ENCODE data around the gene CXCL12.

The CXCL12 gene

DNA sequence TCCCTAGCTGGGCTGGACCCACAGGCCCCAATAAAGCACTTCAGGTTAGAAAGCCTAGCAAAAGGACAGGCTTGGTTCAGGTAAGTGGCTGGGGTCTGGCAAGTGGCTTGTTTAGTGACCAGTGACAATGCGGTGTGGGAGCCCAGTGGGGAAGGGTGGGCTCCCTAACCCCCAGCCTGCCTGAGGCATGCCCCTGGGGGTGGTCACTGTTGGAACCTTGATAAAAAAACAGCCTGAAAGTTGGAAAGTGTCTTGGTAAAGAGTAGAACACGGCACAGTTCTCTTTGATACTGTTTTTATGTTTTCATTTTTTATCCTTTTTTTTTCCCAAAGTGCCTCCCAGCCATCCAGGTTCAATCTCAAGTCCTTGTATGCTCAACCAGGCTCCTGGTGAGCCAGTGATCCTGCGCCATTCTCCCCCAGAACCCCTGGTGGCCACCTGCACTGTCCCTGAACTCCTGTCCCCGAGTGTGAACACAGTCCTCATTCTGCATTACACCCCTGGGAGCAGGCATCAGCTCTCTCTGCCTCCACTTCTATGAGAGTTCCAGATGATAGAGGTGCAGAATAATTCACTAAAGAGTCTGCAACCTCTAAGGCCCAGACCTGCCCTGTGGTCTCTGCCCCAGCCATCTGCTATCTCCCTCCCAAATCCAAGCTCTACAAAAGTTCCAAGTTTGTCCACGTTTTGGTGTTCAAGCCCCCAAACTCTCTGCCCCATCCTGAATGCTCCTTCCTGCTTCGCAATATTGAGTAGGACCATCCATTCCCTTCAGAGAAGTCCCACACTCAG is 15.0 kb upstream of the CXCL12 start:
- Histone ChIP-seq H3K36me3 (no peaks in the 10 kb centered on the region), H3K4me1 (no peaks in the 10 kb centered on the region), H3K27ac (no peak overlapping the region), H3K4me3 (no peak overlapping the region), H3K27me3 (no peaks in the 10 kb centered on the region), H3K9me3 (no peaks in the 10 kb centered on the region)
- TF ChIP-seq, protein P1, sequence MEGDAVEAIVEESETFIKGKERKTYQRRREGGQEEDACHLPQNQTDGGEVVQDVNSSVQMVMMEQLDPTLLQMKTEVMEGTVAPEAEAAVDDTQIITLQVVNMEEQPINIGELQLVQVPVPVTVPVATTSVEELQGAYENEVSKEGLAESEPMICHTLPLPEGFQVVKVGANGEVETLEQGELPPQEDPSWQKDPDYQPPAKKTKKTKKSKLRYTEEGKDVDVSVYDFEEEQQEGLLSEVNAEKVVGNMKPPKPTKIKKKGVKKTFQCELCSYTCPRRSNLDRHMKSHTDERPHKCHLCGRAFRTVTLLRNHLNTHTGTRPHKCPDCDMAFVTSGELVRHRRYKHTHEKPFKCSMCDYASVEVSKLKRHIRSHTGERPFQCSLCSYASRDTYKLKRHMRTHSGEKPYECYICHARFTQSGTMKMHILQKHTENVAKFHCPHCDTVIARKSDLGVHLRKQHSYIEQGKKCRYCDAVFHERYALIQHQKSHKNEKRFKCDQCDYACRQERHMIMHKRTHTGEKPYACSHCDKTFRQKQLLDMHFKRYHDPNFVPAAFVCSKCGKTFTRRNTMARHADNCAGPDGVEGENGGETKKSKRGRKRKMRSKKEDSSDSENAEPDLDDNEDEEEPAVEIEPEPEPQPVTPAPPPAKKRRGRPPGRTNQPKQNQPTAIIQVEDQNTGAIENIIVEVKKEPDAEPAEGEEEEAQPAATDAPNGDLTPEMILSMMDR (IDR thresholded peaks at IDR 0.05), result no peak
- no peak for DNase-seq
- intact Hi-C loops (cut with DNase I; ENCODE audit: low total_unique reads), result no loop called here

DNA sequence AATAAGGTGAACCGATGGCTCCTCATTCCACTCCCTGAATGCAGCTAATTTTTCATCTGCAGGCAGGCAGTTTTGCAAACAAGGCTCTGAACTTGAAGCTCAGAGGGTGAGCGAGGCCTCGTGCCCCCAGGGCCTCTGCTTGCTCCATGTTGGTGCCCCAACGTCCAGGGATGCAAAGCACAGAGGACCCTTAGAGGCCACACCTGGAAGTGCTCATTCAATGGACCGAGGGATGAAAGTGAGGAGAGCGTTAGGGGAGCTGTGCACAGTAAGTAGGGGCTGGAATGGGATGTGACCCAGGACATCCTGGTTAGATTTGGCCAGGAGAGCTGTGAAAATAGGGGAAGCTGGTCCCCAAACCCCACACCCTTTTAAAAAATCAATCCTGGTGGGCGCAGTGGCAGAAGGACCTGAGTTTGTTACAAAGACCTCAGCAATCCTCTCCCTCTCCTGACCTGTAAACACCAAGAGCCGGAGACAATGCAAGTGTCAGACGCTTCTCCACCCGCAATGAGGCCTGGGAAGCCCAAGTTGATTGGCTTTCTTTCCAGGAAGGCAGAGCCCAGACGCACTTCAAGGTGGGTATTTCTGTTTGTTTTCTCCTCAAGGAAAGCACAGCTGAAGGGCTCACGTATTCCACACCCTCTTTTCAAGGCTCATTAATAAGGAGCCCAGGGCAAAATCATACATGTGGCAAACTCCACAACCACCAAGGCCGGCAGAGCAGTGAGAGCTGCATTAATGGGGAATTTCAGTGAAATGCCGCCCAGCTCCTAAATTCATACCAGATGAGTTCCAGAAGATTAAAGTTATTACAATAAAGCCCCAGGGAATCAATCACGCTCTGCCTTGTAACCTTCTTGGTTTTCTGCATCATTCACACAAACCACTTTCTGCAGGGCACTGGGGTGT is 14.1 kb upstream of the CXCL12 start:
- Histone ChIP-seq H3K4me1 (no peaks in the 10 kb centered on the region), H3K4me3 (no peak overlapping the region)

DNA sequence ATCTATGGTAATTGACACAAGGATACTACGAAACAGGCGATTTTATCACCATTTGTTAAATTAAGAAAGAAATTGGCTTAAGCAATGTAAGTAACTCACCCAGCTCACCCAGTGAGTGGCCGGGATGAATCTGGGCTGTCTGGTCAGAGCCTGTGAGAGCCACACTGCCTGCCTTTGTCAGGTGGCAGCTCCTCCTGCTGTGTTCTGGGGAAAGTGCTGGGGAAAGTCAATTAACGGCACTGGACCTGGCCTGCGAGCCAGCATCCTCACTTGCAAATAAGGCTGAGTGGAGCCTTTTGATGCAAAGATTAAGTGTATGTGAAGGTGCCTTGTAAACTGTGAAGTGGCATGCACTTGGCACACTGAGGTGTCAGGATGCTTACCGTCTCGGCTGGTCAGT is 13.4 kb upstream of the CXCL12 start:
- Histone ChIP-seq H3K4me3 (no peak overlapping the region), H3K9me3 (no peaks in the 10 kb centered on the region), H3K36me3 (no peaks in the 10 kb centered on the region), H3K27me3 (no peaks in the 10 kb centered on the region), H3K4me1 (no peaks in the 10 kb centered on the region), H3K27ac (no peak overlapping the region)
- TF ChIP-seq, protein P1 (IDR thresholded peaks at IDR 0.05), result no peak
- intact Hi-C loops (cut with DNase I; ENCODE audit: low total_unique reads), result no loop called here
- DNase-seq, result no peak

More for the DNA sequence above, 14.1 kb upstream of the CXCL12 start:
- intact Hi-C loops (cut with DNase I; ENCODE audit: low total_unique reads), result no loop called here
- Histone ChIP-seq H3K36me3 (no peaks in the 10 kb centered on the region), H3K9me3 (no peaks in the 10 kb centered on the region), H3K27me3 (no peaks in the 10 kb centered on the region), H3K27ac (no peak overlapping the region)
- TF ChIP-seq, protein P1 (IDR thresholded peaks at IDR 0.05), result no peak
- no peak for DNase-seq

DNA sequence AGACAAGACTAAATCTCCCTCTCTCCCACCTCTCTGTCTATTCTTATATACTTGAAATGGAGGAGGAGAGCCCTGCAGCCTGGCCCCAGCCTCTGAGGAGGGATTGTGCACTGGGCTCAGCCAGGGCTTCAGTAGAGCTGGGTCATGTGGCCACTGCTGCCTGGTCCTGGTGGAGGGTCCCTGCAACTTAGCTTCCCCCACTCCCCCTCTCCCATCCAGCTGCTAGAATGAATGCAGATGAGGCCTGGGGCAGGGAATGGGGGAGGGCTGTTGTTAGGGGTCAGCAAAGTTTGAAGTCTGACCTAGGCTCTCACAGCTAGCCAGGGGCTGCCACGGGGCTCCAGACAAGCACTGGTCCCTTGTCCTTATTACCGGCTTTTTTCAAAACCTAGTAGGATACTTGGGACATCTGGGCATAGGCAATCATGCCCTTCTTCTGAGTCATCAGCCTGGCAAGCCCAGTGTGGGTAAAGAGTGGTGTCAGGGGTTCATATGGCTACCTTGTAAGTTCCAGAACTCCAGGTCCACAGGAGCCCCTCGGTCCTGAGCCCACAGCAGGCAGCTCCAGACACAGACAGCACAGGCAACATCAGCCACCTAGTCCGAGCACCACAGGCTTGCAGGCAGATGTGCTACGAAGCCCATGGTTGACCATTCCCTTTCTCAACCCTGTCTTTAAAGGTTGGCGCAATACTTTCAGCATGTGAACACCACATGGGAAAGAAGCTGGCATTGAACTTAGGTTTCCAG is 12.8 kb upstream of the CXCL12 start:
- TF ChIP-seq, protein P1 (IDR thresholded peaks at IDR 0.05), result no peak
- no peak for DNase-seq
- Histone ChIP-seq H3K9me3 (no peaks in the 10 kb centered on the region), H3K4me1 (no peaks in the 10 kb centered on the region), H3K36me3 (no peaks in the 10 kb centered on the region), H3K27me3 (no peaks in the 10 kb centered on the region), H3K4me3 (no peak overlapping the region), H3K27ac (no peak overlapping the region)
- intact Hi-C loops (cut with DNase I; ENCODE audit: low total_unique reads), result no loop called here

DNA sequence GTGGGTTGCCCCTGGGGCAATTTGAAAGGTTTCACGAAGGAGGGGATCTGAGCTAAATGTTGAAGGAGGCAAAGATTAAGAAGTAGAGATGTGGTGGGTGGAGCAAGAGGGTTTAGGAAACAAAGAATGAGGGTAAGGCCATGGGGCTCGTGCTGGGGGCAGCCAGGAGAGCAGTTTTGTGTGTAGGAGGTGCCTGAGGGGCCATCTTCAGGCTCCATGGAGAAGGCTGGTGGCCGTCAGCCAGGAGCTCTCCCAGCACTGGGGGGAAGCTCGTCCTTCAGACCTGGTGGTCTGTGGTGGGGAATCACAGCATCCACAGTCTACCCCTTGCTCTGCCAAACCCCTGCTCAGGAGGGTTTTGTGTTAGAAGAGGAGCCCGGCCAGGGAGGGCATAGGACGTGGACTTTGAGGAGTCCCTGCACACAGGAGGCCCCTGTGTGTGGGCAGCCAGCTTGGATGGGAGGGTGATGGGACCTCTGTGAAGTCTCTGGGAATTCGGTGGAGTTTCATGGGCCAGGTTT is 11.8 kb upstream of the CXCL12 start:
- DNase-seq, result no peak
- Histone ChIP-seq H3K27me3 (no peaks in the 10 kb centered on the region), H3K4me3 (no peak overlapping the region), H3K9me3 (no peaks in the 10 kb centered on the region), H3K27ac (no peak overlapping the region), H3K4me1 (no peaks in the 10 kb centered on the region), H3K36me3 (no peaks in the 10 kb centered on the region)
- intact Hi-C loops (cut with DNase I; ENCODE audit: low total_unique reads), result no loop called here
- TF ChIP-seq, protein P1 (IDR thresholded peaks at IDR 0.05), result no peak

Measured in tibial artery (tissue), 4 donors.